ENCODE results near the gene UBE2R2.

- TF ChIP-seq CTCF (conservative IDR thresholded peaks at IDR 0.05) (no peak), ZFX (IDR thresholded peaks at IDR 0.05) (no peak)
Measured at GRCh38 chr9:33868440-33868973, 51.5 kb downstream of the UBE2R2 start.

All from C4-2B (cell line).